HCEC 1CT (cell line): ENCODE results near the gene DNAJC1.
"Not testable (repeated sequence)": the region's sequence is repeated elsewhere in the genome, so short reads cannot be mapped to it uniquely, and the experiment has no call there.

ENCODE experiments used
- DNase-seq: peaks from one replicate; pipeline ENCODE4 v3.0.0-alpha.2; 2017

DNAJC1 gene

DNA sequence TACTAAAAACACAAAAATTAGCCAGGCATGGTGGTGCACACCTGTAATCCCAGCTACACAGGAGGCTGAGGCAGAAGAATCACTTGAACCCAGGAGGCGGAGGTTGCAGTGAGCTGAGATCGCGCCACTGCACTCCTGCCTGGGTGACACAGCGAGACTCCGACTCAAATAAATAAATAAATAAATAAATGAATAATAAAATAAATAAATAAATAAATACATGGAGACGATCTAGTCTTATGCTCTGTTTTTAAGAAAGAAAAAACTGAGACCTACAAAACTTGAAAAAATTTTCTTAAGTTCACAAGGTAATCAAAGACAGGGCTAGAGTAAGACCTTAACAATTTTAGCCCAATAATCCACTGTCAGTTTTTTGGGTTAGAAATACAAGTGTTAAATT is 181.3 kb downstream of the DNAJC1 start:
- DNase-seq: not testable (repeated sequence)

DNA sequence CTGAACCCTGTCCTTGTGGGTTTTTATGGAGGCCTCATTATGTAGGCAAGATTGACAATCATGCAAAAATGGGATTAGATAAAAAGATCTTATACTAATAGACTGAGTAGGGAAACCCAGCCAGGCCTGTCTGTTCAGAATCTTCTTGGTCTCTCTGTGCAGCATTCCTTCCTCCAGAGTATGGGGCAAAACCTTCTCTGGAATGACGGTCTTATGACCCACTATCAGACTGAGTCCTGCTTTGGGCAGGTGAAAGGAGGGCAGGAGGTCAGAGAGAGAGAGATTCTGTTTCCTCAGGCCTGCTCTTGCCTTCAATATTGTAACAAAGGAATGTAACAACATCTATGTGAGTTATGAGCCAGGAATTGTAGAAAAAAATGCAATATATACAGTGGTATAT is 182.6 kb downstream of the DNAJC1 start:
- no peak for DNase-seq

DNA sequence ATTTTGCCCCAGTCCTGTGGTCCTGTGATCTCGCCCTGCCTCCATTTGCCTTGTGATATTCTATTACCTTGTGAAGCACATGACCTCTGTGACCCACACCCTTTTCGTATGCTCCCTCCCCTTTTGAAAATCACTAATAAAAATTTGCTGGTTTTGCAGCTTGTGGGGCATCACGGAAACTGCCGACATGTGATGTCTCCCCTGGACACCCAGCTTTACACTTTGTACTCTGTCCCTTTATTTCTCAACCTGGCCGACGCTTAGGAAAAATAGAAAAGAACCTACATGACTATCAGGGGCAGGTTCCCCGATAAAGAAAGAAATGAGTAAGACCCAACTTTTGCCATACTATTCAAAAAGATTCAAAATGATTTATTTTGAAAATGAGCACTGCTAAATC is 185.1 kb downstream of the DNAJC1 start:
- not testable (repeated sequence) for DNase-seq

DNA sequence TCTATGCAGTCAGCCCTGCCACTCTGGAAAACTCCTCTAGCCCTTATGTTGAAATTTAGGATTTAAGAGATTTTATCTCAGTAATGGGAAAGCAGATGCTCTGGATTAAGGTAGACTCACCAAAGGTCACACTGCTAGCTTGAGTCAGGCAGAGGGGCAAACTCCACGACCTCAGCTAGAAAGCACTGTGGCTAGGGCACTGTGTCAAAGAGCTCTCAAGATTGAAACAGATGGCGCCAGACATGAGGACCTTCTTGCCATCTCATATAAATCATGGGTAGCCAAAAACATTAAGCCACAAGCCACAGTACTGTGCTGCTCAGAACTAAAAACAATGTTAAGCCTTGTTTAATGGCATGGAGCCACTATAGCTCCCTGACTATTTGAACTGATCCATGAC is 188.7 kb downstream of the DNAJC1 start:
- DNase-seq: no peak

DNA sequence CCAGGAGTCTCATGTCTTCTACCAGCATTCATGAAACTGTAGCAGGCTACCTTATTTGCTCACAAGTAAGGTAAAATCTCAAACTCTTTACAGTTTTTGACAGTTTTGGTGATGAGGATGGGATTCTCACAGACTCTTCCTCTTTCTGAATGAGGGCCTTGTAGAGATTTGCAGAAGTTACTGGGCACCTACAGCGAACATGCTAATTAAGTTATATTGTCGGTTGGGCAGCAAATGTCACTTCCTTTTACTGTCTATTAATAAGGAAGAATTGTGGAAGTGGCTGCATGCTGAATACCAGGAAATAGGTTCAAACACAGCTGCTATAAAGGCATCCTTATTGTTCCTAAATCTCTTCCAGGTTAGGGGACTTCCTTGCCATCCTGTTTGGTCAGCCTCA is 189.6 kb downstream of the DNAJC1 start:
- no peak for DNase-seq

DNA sequence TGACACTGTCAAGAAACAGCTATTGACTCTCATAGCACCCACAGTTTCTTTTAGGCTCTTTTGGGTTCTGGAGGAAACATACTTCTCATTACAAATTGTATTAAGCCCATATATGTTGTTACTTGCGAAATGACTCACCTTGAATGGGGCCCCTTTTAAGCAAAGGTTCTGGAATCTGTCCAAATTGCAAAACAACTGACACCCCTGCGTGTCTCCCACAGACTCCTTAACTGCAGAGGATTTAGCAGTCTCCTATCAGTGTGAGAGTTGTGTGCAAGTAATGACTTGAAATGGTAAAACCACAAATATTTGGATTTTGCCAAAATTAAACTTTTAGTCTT is 192.3 kb downstream of the DNAJC1 start:
- DNase-seq: no peak

DNA sequence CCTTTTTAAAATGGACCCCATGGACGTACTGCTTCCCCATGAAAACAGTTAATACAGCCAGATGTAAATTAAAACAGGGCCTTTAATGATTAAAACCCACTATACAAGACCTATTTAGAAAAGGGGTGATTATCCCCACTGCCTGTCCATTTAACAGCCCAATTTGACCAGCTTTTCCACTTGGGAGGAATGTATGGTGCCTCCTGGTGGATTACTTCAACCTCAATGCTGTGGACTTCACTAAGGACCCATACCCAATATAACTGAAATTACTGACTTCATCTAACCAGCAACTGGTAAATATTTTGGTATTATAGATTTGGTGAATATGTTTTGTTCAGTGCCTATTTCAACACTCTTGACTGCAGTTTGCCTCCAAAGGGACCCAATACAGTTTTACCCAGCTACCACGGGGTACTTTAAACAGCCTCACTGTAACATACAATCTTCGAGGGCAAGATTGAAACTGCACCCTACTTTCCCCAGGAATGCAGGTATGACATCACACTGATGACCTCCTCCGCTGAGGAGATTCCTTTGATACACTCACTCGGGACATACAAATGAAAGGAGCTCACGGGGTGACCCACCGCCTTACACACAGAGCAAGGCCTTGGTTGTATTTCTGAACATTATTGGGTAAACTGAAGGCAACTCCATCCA is 192.8 kb downstream of the DNAJC1 start:
- DNase-seq: no peak

DNA sequence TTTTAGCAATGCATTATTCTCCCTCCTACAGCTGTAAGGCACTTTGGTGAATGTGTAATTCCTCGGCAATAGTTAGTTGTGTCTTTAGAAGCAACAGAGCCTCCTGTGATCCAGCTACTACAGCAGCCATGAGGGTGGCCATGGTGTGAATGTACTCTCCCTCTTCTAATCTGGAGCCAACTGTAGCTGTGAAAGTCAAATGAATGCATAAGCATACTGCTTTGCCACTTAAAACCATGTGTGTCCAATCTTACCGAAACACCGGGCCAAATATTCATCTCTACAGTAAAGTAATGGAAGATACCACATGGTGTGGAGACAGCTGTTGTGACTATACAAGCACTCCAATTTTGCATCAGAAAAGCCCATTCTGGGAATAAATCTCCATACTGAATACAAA is 195.0 kb downstream of the DNAJC1 start:
- no peak for DNase-seq

DNA sequence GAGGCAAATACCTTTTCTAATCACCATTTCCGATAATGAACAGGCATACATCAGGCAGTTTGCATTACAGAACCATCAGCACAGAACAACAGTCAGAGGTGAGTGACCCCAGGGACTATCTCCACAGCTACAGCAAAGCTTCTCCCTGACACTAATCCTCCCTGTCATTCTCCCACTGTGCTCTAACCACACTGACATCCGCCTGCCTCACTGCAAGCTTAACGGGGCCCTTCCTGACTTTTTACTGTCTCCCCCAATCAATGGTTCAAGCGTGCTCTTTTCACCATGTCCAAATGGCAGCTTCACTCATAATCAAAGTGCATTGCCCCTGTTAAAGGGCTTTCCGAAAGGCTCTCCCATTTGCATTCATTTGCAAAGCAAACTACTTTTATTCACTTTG is 196.3 kb downstream of the DNAJC1 start:
- no peak for DNase-seq

DNA sequence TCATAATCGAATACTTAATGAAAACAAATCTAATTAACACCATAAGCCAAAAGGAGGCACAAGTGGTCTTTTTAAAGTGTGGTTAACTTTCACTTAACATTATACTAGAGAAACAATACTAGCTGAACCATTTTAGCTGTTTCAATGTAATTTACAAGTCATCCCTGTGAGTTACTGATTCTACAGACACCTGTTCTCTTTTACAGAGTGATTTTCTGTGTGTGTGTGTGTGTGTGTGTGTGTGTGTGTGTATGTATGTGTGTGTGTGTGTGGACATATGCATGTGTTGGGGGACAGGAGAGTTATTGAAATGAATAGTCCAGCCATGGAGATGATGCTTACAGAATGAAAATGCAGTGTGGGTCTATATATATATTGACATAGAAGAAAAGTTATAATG is 200.2 kb downstream of the DNAJC1 start:
- DNase-seq: no peak

DNA sequence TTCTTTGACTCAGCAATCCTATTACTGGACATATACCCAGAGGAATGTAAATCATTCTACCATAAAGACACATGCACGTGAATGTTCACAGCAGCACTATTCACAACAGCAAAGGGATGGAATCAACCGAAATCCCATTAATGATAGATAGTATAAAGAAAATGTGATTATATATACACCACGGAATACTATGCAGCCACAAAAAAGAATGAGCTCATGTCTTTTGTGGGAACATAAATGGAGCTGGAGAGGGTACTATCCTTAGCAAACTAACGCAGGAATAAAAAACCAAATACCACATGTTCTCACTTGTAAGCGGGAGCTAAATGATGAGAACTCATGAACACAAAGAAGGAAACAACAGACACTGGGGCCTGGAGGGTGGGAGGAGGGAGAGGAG is 201.9 kb downstream of the DNAJC1 start:
- no peak for DNase-seq

DNA sequence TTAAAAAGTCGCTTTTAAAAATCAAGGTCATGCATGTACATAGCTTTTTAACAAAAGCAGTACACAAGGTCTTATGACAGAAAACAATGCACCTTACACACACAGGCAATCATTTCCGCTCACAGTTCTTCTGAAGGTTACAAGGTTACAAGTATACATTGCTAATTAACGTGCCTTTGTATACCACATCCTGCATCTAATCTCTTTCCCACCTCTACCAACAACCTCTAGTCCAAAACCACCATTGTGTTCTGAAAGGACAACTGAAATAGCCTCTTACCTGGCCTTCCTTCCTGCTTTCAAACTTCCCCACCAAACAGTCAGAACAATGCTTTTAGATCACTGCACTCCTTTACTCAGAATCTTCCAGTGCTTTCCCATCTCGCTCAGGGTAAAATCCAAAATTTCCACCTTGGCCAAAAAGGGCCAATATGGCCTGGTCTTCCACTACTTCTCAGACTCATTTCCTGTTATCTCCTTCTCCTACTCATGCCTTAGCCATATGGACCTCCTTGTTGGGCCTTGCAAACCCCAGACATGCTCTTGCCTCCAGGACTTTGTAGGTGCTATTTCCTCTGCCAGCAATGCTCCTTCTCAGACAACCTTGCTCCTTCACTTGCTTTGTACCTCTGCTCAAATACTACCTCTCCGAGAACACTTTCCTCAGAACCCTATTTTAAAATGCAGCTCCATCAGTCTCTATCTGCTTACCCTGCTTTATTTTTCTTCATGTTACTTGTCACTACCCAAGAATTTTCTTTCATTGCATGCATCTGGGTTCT is 205.4 kb downstream of the DNAJC1 start:
- no peak for DNase-seq

DNA sequence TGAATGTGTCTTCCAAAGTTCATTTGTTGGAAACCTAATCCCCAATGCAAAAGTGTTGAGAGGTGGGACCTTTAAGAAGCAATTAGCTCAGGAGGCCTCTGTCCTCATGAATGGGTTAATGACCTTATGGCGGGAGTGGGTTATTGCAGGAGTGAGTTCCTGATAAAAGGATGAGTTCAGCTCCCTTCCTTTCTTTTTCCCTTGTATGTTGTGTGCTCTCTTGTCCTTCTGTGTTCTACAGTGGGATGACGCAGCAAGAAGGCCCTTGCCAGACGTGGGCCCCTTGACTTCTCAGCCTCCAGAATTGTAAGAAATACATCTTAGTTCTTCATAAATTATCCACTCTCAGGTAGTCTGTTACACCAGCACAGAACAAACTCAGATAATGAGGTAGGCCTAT is 206.0 kb downstream of the DNAJC1 start:
- DNase-seq: no peak

DNA sequence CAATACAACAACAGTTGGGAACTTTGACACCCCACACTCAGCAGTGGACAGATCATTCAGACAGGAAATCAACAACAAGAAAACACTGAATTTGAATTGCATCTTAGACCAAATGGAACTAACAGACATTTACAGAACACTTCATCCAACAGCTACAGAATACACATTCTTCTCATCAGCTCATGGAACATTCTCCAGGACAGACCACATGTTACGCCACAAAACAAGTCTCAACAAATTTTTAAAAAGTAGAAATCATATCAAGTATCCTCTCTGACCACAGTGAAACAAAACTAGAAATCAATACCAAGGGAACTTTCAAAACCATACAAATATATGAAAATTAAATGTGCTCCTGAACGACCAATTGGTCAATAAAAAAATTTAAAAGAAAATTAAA is 212.3 kb downstream of the DNAJC1 start:
- no peak for DNase-seq

DNA sequence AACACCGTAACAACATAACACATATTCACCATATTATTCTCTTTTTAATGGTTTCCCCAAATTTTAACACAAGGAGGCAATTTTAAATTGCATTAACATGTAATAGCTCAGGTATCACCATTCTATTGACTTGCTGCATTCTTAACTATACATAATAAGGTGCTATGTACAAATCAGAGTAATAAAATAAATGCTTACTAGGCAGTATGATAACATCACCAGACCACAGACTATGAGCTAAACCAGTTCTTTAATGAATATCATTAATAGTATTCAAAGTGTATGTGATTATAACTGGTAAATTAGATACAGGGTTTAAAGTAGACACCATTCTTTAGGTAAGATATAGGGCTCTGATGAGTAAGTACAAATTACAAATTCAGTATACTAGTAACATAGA is 226.6 kb downstream of the DNAJC1 start:
- no peak for DNase-seq

DNA sequence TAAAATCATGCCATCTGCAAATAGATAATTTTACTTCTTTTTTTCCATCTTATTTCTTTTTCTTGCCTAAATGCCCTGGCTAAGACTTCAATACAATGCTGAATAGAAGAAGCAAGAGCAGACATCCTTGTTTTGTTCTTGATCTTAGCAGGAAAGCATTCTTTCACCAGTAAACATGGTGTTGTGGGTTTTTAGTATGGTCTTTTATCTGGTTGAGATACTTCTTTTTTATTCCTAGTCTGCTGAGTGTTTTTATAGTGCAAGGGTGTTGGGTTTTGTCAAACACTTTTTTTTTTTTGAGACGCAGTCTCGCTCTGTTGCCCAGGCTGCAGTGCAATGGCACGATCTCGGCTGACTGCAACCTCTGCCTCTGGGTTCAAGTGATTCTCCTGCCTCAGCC is 232.3 kb downstream of the DNAJC1 start:
- DNase-seq: no peak

DNA sequence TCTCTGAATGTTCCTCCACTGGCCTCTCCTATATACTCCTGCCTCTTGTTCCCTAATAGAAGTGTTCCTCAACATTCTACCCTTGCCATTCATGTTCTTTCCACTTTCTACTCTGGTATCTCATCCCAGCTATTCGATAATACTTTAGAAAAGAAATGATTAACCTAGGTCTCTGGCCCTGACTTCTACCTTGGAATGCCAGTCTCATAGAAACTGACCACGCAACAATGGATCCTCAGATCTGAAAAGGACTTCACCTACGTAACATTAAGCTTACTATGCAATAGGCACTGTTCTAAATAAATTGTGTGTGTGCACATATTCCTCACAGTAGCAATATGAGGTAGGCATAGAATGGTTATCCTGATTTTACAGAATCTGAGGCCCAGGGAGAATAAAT is 234.5 kb downstream of the DNAJC1 start:
- no peak for DNase-seq

DNA sequence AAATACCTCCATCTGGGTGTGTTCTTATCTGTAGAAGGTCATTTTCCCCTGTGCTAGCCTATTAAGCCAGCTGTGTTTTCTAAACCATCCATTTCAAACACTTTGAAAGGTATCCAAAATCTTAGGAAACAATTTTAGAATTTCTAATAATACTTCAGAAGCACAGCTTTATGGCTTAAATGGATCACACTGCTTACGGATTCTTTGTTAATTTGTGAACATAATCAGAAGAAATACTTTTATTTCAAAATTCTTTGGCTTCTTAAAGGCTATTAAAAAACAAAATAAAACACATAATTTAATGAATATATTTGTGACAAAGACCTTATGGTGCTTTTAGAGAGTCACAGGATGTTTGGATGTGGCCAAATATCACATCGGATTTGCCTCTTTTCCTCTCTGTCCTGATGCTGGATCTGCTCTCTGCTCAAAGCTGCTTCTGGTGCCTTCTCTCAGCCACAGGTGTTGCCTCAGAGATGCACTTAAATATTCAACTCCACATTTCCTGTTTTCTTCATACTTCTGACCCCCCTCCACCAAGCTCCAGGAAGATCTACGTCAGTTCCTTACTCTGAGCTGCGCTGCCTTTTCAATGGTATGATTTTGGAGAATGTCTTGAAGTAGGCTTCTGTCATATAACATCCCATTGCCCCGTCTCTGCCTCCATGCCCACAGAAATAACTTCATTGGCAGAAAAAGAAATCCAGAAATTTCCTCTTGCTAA is 238.9 kb downstream of the DNAJC1 start:
- DNase-seq: no peak

DNA sequence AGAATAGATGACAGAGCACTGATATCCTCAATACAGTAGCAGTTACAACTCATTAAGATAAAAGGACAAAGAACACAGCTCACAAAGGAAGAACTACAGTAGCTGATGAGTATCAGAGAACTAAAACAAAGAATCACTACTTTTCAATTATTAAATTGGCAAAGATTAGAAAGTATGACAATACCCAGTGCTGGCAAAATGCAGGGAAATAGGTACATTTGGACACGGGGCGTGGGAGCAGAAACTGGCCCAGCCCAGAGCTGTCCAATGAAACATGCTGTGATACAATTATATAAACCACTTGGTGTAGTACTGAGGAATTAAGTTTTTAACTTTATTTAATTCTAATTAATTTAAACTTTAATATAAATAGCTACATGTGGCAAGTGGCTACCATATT is 243.2 kb downstream of the DNAJC1 start:
- no peak for DNase-seq

DNA sequence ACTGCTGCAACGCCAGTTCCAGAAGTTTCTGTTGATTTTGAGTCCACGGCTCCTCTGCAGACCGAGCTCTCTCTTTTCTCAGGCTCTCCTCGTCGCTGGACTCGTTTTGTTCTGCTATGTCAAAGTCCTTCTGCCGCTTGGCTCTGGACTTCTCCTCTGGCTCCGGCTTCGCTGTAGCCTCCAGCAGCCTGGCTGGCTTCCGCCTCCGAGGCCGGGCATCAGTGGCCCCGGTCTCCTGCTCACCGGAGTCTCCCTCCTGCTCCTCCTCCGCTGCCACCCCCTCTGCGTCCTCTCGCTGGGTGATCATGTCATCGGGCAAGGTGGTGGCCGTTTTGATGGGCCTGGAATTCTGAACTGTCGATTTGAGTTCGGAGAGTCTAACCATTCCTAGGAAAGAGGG is 244.3 kb downstream of the DNAJC1 start:
- DNase-seq: no peak

DNA sequence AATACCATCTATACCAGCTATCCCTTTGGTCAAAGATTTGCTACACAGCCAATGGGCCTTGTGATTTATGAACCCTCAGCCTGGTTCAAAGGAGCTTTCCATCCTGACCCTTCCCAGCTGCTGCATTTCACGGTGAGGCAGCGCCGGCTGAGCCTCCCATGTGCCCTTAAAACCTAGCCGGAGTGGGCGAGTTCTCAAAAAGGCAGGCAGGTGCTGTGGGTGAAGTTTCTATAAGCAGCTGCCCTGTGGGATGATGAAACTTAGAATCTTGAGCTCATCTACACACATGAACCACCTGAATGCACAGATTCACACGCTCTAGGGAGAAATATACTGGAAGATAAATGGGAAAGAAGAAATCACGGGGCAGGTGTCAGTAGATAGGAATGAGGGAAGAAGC is 244.8 kb downstream of the DNAJC1 start:
- DNase-seq: no peak

DNA sequence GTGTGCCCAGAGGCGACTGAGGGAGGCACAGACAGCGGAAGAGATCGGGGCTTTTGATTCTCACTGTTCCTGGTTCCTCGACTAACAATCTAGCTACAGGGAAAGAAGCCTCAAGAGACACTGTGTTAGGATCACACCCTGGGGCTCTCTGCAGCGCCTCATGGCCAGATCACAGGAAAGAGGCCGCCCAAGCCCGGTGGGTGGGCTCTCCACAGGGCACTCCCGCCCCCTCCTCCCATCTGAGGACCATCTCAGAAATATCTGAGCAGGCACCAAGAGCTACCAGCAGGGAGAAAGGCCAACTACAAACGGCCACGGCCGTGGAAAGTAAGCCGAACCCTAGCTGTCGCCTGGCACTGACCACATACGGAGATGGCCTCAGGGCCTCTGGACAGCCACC is 245.3 kb downstream of the DNAJC1 start:
- no peak for DNase-seq

DNA sequence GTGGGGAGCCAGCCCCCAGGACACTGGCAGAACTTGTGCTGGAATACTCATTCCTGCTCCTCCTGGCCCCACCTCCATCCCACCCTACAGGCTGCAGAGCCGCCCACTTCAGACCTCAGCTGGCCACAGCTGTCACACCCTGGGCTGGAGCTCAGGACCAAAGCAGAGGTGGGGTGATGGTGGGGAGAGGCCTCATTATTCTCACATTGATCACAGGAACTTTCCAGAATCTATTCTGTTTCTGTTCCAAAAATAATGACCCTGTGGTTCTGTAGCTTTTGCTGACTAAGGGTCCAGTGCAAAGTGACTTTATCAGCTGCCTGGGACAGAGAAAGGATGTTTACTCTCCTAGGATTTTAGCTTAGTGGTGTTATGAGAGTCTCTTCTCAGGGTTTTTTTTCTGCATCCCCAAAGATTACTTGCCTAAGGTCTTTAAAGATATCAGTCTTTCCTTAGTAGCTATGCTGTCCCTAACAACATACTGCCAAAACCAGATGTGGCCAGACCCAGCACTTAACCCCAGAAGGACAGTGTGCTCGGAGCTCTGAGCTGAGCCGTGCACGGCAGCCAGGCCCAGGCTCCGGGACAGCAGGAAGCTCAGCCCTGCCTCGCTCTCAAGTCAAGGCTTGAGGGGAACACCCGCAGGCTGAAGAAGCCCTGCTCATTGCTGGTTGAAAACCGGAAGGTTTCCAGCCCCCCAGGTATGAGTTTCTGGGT is 246.2 kb downstream of the DNAJC1 start:
- no peak for DNase-seq

DNA sequence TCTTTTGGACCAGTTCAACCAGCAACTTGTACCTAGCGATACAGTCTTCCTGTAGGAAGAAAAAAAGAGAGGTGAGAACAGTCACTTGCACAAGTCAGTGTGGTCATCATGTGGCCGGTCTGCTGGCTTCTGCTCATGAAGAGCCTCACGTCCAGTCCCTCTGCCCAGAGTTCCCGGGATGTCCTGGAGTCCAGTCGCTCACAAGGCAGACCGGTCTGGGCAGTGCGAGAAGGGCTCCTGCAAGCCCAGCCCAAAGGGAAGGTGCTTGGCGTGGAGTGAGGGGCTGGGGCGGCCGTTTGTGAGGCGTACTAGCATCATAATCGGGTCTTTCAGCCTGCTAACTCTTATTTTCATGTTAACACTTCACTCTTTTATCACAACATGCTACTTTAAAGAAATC is 246.8 kb downstream of the DNAJC1 start:
- DNase-seq: no peak
